Mesothelial cell of epicardium (in vitro differentiated cells): ENCODE data around the gene SEMA6A. TPM values are rescaled to one million over a fixed set of nuclear protein-coding genes. Genes with fewer than 3 reads are reported as not detected.

Source experiments
- DNase-seq, 2 experiments: peaks; one replicate each; pipeline ENCODE4 v3.0.0; 2021; ENCODE audit warnings: low spot score in 2 of 2; ENCODE audit not compliant: unreplicated experiment in 2 of 2
- H3K27ac Mint-ChIP-seq: 2 replicates; pipeline ENCODE4 v1.8.0; 2021; ENCODE audit warnings: mixed read lengths
- H3K27me3 Mint-ChIP-seq: 2 replicates; pipeline ENCODE4 v1.8.0; 2021; ENCODE audit warnings: low read depth, mixed read lengths
- H3K36me3 Mint-ChIP-seq: 2 replicates; pipeline ENCODE4 v1.8.0; 2021; ENCODE audit warnings: mixed read lengths
- H3K4me1 Mint-ChIP-seq: 2 replicates; pipeline ENCODE4 v1.8.0; 2021; ENCODE audit warnings: mixed read lengths
- H3K4me3 Mint-ChIP-seq: 2 replicates; pipeline ENCODE4 v1.8.0; 2021; ENCODE audit warnings: mild to moderate bottlenecking, moderate library complexity, mixed read lengths
- H3K9me3 Mint-ChIP-seq: 2 replicates; pipeline ENCODE4 v1.8.0; 2021; ENCODE audit warnings: mixed read lengths
- CTCF ChIP-seq: fragments of 200-600 bp; sonication (generic); IDR thresholded peaks from one replicate; pipeline ENCODE4 v1.5.0; 2021; ENCODE audit warnings: antibody characterized with exemption; ENCODE audit not compliant: unreplicated experiment
- total RNA-seq: library from RNA; stranded (reverse); gene quantifications from 3 replicates; pipeline ENCODE4 v1.2.1, GENCODE V29; 2021

The SEMA6A gene
- total RNA-seq, 1 donor from 2014 or later: 129 TPM

- no peaks in the 10 kb centered on the region for H3K9me3 Mint-ChIP-seq
- H3K27ac Mint-ChIP-seq: no peak overlapping the region
- H3K4me1 Mint-ChIP-seq: peaks cover 44% of the 10 kb centered on the region
- no peak for TF ChIP-seq CTCF
- no peaks in the 10 kb centered on the region for H3K27me3 Mint-ChIP-seq
- H3K4me3 Mint-ChIP-seq: no peak overlapping the region
- H3K36me3 Mint-ChIP-seq: no peaks in the 10 kb centered on the region
- no peak for DNase-seq
Observed at GRCh38 chr5:116530276-116530675, 44.3 kb downstream of the SEMA6A start.

GRCh38 chr5:116529615-116530014 lies 45.0 kb downstream of the SEMA6A start:
- Mint-ChIP-seq H3K9me3 (no peaks in the 10 kb centered on the region), H3K27me3 (no peaks in the 10 kb centered on the region), H3K36me3 (no peaks in the 10 kb centered on the region), H3K27ac (no peak overlapping the region), H3K4me3 (no peak overlapping the region), H3K4me1 (peaks cover 51% of the 10 kb centered on the region)
- no peak for DNase-seq
- TF ChIP-seq CTCF: no peak

- Mint-ChIP-seq H3K9me3 (no peaks in the 10 kb centered on the region), H3K36me3 (no peaks in the 10 kb centered on the region), H3K27ac (no peak overlapping the region), H3K27me3 (no peaks in the 10 kb centered on the region), H3K4me1 (peaks cover 60% of the 10 kb centered on the region), H3K4me3 (no peak overlapping the region)
- no peak for TF ChIP-seq CTCF
- DNase-seq: no peak
Observed at GRCh38 chr5:116528519-116529234, 45.9 kb downstream of the SEMA6A start.

DNA sequence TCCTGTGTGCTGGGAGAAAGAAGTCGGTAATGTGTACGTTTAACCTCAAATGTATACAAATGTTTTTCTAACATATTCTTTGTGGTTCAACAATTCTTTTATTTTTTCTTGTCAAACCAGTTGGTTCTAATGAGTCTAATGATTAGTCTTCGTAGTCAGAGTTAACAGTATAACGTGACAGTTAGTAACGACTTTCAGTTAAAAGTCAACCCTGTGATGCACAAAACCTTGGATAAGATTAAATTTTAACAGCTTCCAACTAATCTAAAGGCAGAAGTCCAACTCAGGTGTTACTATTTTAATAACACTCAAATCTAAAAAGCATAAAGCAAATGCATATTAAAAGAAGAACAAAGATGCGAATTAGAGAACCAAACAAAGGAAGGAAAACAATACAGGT lies 47.0 kb downstream of the SEMA6A start:
- Mint-ChIP-seq H3K27ac (no peak overlapping the region), H3K4me1 (peaks cover 71% of the 10 kb centered on the region), H3K9me3 (no peaks in the 10 kb centered on the region), H3K27me3 (no peaks in the 10 kb centered on the region), H3K4me3 (no peak overlapping the region), H3K36me3 (no peaks in the 10 kb centered on the region)
- no peak for TF ChIP-seq CTCF
- no peak for DNase-seq

- H3K27ac Mint-ChIP-seq: peak overlapping the region; percentile 45
- TF ChIP-seq CTCF: no peak
- no peaks in the 10 kb centered on the region for H3K9me3 Mint-ChIP-seq
- no peaks in the 10 kb centered on the region for H3K36me3 Mint-ChIP-seq
- peaks cover 82% of the 10 kb centered on the region for H3K4me1 Mint-ChIP-seq
- no peak for DNase-seq
- no peak overlapping the region for H3K4me3 Mint-ChIP-seq
- H3K27me3 Mint-ChIP-seq: no peaks in the 10 kb centered on the region
Observed at GRCh38 chr5:116525674-116526073, 48.9 kb downstream of the SEMA6A start.
